Fibroblast of villous mesenchyme (primary cell): Measurements from ENCODE around the gene PCYT1B. TPM values are rescaled to one million over a fixed set of nuclear protein-coding genes. Genes with fewer than 3 reads are reported as not detected.
A peak's percentile ranks its signal among the peaks of the same experiment; 100 is the strongest.

ENCODE experiments used
- DNase-seq: peaks from one replicate; pipeline ENCODE4 v3.0.0-alpha.2; 2010; ENCODE audit warnings: low read depth
- H3K4me3 ChIP-seq: 2 replicates; pipeline ENCODE4 v1.5.1; 2011; ENCODE audit warnings: low read depth, mild to moderate bottlenecking, low read length
- CTCF ChIP-seq: IDR thresholded peaks from 2 replicates; pipeline ENCODE4 v1.5.1; 2012; ENCODE audit warnings: low read depth, mild to moderate bottlenecking, low read length; ENCODE audit not compliant: insufficient read depth
- small RNA-seq: library from RNA; depleted of rRNA; stranded (forward); fragments of <200 nt; gene quantifications from one replicate; pipeline ENCODE3, GENCODE V24; 2012
- total RNA-seq: library from RNA; depleted of rRNA; stranded (reverse); fragments of >200 nt; gene quantifications from 2 replicates; pipeline ENCODE4 v1.2.3, GENCODE V29; 2012

PCYT1B gene
- total RNA-seq, 1 donor, result 0.86 TPM

- no peak overlapping the region for H3K4me3 ChIP-seq
- TF ChIP-seq CTCF, result no peak
Measured at GRCh38 chrX:24520472-24520871, 126.7 kb downstream of the PCYT1B start.

GRCh38 chrX:24515447-24515846 lies 131.7 kb downstream of the PCYT1B start:
- DNase-seq, result peak; percentile 19
- H3K4me3 ChIP-seq, result no peak overlapping the region
- peak; percentile 35 for TF ChIP-seq CTCF

More at GRCh38 chrX:24520472-24520871, 126.7 kb downstream of the PCYT1B start:
- DNase-seq, result no peak

- TF ChIP-seq CTCF, result no peak
- no peak overlapping the region for H3K4me3 ChIP-seq
- no peak for DNase-seq
Measured at GRCh38 chrX:24513416-24513815, 133.7 kb downstream of the PCYT1B start.

GRCh38 chrX:24508375-24508774 lies 138.8 kb downstream of the PCYT1B start:
- TF ChIP-seq CTCF, result no peak
- no peak for DNase-seq
- H3K4me3 ChIP-seq, result no peak overlapping the region

Small RNA genes lying within 50 kb of the gene (small RNA-seq; reads per million reads assigned to genes)
- not detected for gene SNRPEP9

Other genes with a start within 250 kb of the PCYT1B start
- gene PDK3, start 182.1 kb downstream of the PCYT1B start, total RNA-seq, result 3.9 and 4.5 TPM in 2 replicates
- 11.9 and 13.8 TPM in 2 replicates for gene POLA1, start 46.6 kb upstream of the PCYT1B start, total RNA-seq